Measurements from ENCODE around the gene PNPLA7. TPM values are rescaled to one million over a fixed set of nuclear protein-coding genes. Genes with fewer than 3 reads are reported as not detected.
A peak's percentile ranks its signal among the peaks of the same experiment; 100 is the strongest.
"Not testable (repeated sequence)": the region's sequence is repeated elsewhere in the genome, so short reads cannot be mapped to it uniquely, and the experiment has no call there.

The PNPLA7 gene
- total and polyA plus RNA-seq, 12 donors, result 0.83 to 22.6 (median 9.4) TPM

- DNase-seq (peak; percentile 78 to 89), ATAC-seq (peak; percentile 45 to 77 (median 64))
- H3K4me3 ChIP-seq, result peak overlapping the region in 7 of 10 donors; percentile 8 to 40 (median 30)
- intact Hi-C loops (cut with DNase I), result no loop called here
- H3K27me3 ChIP-seq, result peaks cover 0 to 12% (median 0%) of the 10 kb centered on the region in 7 donors
- H3K36me3 ChIP-seq, result peaks cover 0 to 2% (median 0%) of the 10 kb centered on the region in 9 donors
- no peak for TF ChIP-seq CTCF (IDR thresholded peaks at IDR 0.05)
- 40 to 53% methylated on average over 27 of the region's 30 CpGs for WGBS, 2 donors
- peak overlapping the region; percentile 79 to 96 (median 86) for H3K27ac ChIP-seq
- peaks cover 12 to 76% (median 36%) of the 10 kb centered on the region in 9 donors for H3K4me1 ChIP-seq
- H3K9me3 ChIP-seq, result no peaks in the 10 kb centered on the region
These were observed 138.4 kb downstream of the PNPLA7 start for GRCh38 chr9:137411645-137412380.

- ATAC-seq (peak in 6 of 8 donors; percentile 2 to 41 (median 18)), DNase-seq (peak in 1 of 2 donors; percentile 36)
- H3K27ac ChIP-seq, result peak overlapping the region; percentile 60 to 88 (median 80)
- peaks cover 0 to 18% (median 0%) of the 10 kb centered on the region in 7 donors for H3K27me3 ChIP-seq
- peak overlapping the region in 7 of 10 donors; percentile 8 to 40 (median 30) for H3K4me3 ChIP-seq
- intact Hi-C loops (cut with DNase I), result no loop called here
- WGBS, 2 donors, result 39 to 62% methylated on average over 17 of the region's 17 CpGs
- H3K4me1 ChIP-seq, result peaks cover 16 to 76% (median 42%) of the 10 kb centered on the region in 9 donors
- H3K9me3 ChIP-seq, result no peaks in the 10 kb centered on the region
- no peaks in the 10 kb centered on the region for H3K36me3 ChIP-seq
- TF ChIP-seq CTCF (IDR thresholded peaks at IDR 0.05), result no peak
These were observed 138.9 kb downstream of the PNPLA7 start for GRCh38 chr9:137411260-137411644.

GRCh38 chr9:137410891-137411249, 139.3 kb downstream of the PNPLA7 start:
- intact Hi-C loops (cut with DNase I), result no loop called here
- no peaks in the 10 kb centered on the region for H3K36me3 ChIP-seq
- no peak for TF ChIP-seq CTCF (IDR thresholded peaks at IDR 0.05)
- 78 to 85% methylated on average over 15 of the region's 15 CpGs for WGBS, 2 donors
- H3K4me1 ChIP-seq, result peaks cover 18 to 76% (median 44%) of the 10 kb centered on the region in 9 donors
- peaks cover 0 to 20% (median 0%) of the 10 kb centered on the region in 7 donors for H3K27me3 ChIP-seq
- H3K9me3 ChIP-seq, result no peaks in the 10 kb centered on the region
- no peak for DNase-seq
- ATAC-seq, result peak in 1 of 8 donors; percentile 7
- H3K4me3 ChIP-seq, result peak overlapping the region in 7 of 10 donors; percentile 8 to 40 (median 30)
- H3K27ac ChIP-seq, result peak overlapping the region; percentile 60 to 88 (median 80)

GRCh38 chr9:137410236-137410890, 139.8 kb downstream of the PNPLA7 start:
- 81 to 88% methylated on average over 16 to 18 of the region's 18 CpGs for WGBS, 2 donors
- H3K36me3 ChIP-seq; DNase-seq; ATAC-seq; intact Hi-C loops (cut with DNase I); H3K9me3 ChIP-seq: not testable (repeated sequence)
- H3K4me3 ChIP-seq, result peak overlapping the region in 2 of 10 donors; percentile 32 to 34
- H3K27ac ChIP-seq, result peak overlapping the region in 9 of 10 donors; percentile 60 to 88 (median 81)
- peaks cover 18 to 76% (median 44%) of the 10 kb centered on the region in 9 donors for H3K4me1 ChIP-seq
- H3K27me3 ChIP-seq, result peaks cover 0 to 22% (median 0%) of the 10 kb centered on the region in 7 donors

Small RNA genes lying within 50 kb of the gene (microRNA-seq; reads per million reads assigned to microRNA genes)
- gene MIR7114, result 0 to 0.60 reads per million in 2 donors

Other genes with a start within 250 kb of the PNPLA7 start
- gene NRARP, start 248.1 kb downstream of the PNPLA7 start, total RNA-seq, result 10 to 100 TPM in 7 of 10 donors, 1 to 10 TPM in 3; 2.6 to 20.8 (median 11.7) TPM
- gene NRARP, start 248.1 kb downstream of the PNPLA7 start, polyA plus RNA-seq, result 1 to 10 TPM; 2.0 to 5.4 TPM
- 10 to 100 TPM in 3 of 10 donors, 1 to 10 TPM in 7; 7.8 to 14.0 (median 9.2) TPM for gene EXD3, start 127.2 kb downstream of the PNPLA7 start, total RNA-seq
- 10 to 100 TPM in 1 of 2 donors, 1 to 10 TPM in 1; 5.8 to 33.0 TPM for gene EXD3, start 127.2 kb downstream of the PNPLA7 start, polyA plus RNA-seq
- 1 to 10 TPM; 2.5 to 5.3 (median 3.0) TPM for gene NOXA1, start 127.0 kb downstream of the PNPLA7 start, total RNA-seq
- 10 to 100 TPM in 1 of 2 donors, under 1 TPM in 1; 0.62 to 10.6 TPM for gene NOXA1, start 127.0 kb downstream of the PNPLA7 start, polyA plus RNA-seq
- not detected for gene ENTPD8, start 109.0 kb downstream of the PNPLA7 start, total RNA-seq
- under 1 TPM; 0.03 to 0.15 TPM for gene ENTPD8, start 109.0 kb downstream of the PNPLA7 start, polyA plus RNA-seq
- gene NSMF, start 91.1 kb downstream of the PNPLA7 start, total RNA-seq, result 10 to 100 TPM in 4 of 10 donors, 1 to 10 TPM in 6; 5.3 to 17.0 (median 9.0) TPM
- 10 to 100 TPM; 18.3 to 29.3 TPM for gene NSMF, start 91.1 kb downstream of the PNPLA7 start, polyA plus RNA-seq
- 100 to 1,000 TPM; 133 to 348 (median 203) TPM for gene MRPL41, start 1.5 kb upstream of the PNPLA7 start, total RNA-seq
- 1,000 to 10,000 TPM in 1 of 2 donors, 100 to 1,000 TPM in 1; 317 to 1,052 TPM for gene MRPL41, start 1.5 kb upstream of the PNPLA7 start, polyA plus RNA-seq
- 10 to 100 TPM; 11.7 to 20.3 (median 17.8) TPM for gene DPH7, start 28.5 kb upstream of the PNPLA7 start, total RNA-seq
- 10 to 100 TPM; 16.8 to 51.4 TPM for gene DPH7, start 28.5 kb upstream of the PNPLA7 start, polyA plus RNA-seq
- gene ZMYND19, start 40.1 kb upstream of the PNPLA7 start, total RNA-seq, result 10 to 100 TPM in 3 of 10 donors, 1 to 10 TPM in 7; 8.0 to 14.3 (median 8.9) TPM
- 10 to 100 TPM; 13.9 to 22.3 TPM for gene ZMYND19, start 40.1 kb upstream of the PNPLA7 start, polyA plus RNA-seq
- 10 to 100 TPM; 10.3 to 20.3 (median 14.1) TPM for gene ARRDC1, start 55.3 kb upstream of the PNPLA7 start, total RNA-seq
- gene ARRDC1, start 55.3 kb upstream of the PNPLA7 start, polyA plus RNA-seq, result 10 to 100 TPM; 28.3 to 93.1 TPM
- gene EHMT1, start 68.6 kb upstream of the PNPLA7 start, total RNA-seq, result 10 to 100 TPM; 26.4 to 39.7 (median 31.1) TPM
- 10 to 100 TPM; 19.6 to 45.1 TPM for gene EHMT1, start 68.6 kb upstream of the PNPLA7 start, polyA plus RNA-seq

Measured in heart right ventricle (tissue), 16 donors.